Endothelial cell of umbilical vein (primary cell): ENCODE results near the gene ABTB2. TPM values are rescaled to one million over a fixed set of nuclear protein-coding genes. Genes with fewer than 3 reads are reported as not detected.

Experiments
- BruUV-seq: library from RNA; stranded (reverse); fragments of 400-500 nt; replicated peaks from 2 replicates; lab custom pipeline; 2021; lab: Mats Ljungman, UMichigan
- CTCF ChIA-PET: fragments of 300-600, 350-600 bp; sonication (Branson Sonifier 250); formaldehyde crosslinking; loops from one replicate; lab custom pipeline; 2021; ENCODE audit warnings: antibody characterized with exemption, inconsistent platforms; lab: Charles Lee
- POLR2A ChIA-PET: fragments of 300-600, 350-600 bp; sonication (Branson Sonifier 250); formaldehyde crosslinking; loops from one replicate; lab custom pipeline; 2021; ENCODE audit warnings: antibody characterized with exemption, inconsistent platforms; lab: Charles Lee
- DNase-seq: peaks from one replicate; pipeline ENCODE4 v3.0.0-alpha.2; 2011; ENCODE audit warnings: low read depth, low spot score
- FAIRE-seq: peaks from 2 replicates; lab custom pipeline; 2011; peaks lifted over from hg19 to GRCh38; lab: Jason Lieb, UNC
- H2AFZ ChIP-seq: 2 replicates; pipeline ENCODE4 v1.6.0; 2012; ENCODE audit warnings: low read depth, low read length, control low read depth, inconsistent platforms
- H3K27ac ChIP-seq: 2 replicates; pipeline ENCODE4 v1.5.1; 2011; ENCODE audit warnings: low read depth, mild to moderate bottlenecking, control low read depth, low read length, moderate library complexity; ENCODE audit not compliant: insufficient read depth
- H3K27me3 ChIP-seq, 2 experiments: 2 replicates each; pipeline versions ENCODE4 v1.6.0 to v1.6.1; 2011; ENCODE audit warnings: low read length in 2 of 2, mixed read lengths in 1 of 2; ENCODE audit not compliant: control insufficient read depth in 2 of 2, insufficient read depth in 2 of 2
- H3K36me3 ChIP-seq, 2 experiments: 2 replicates in 1 of 2; 3 replicates in 1 of 2; pipeline ENCODE4 v1.5.1; 2011; ENCODE audit warnings: low read length in 2 of 2, mild to moderate bottlenecking in 1 of 2, moderate library complexity in 1 of 2; ENCODE audit not compliant: control insufficient read depth in 2 of 2, insufficient read depth in 2 of 2; ENCODE audit errors: extremely low read depth in 1 of 2
- H3K4me1 ChIP-seq: 3 replicates; pipeline ENCODE4 v1.5.1; 2011; ENCODE audit warnings: mild to moderate bottlenecking, low read length; ENCODE audit not compliant: control insufficient read depth, insufficient read depth; ENCODE audit errors: extremely low read depth
- H3K4me2 ChIP-seq: 2 replicates; pipeline ENCODE4 v1.6.1; 2011; ENCODE audit warnings: low read length, control low read depth, mixed read lengths; ENCODE audit not compliant: insufficient read depth
- H3K4me3 ChIP-seq, 3 experiments: fragments of 200-600 bp in 1 of 3; sonication (generic), shearing (Covaris generic) in 1 of 3; replicated peaks in 1 of 3; 2 replicates each; pipeline ENCODE4 v1.5.1; 2011 to 2016; ENCODE audit warnings: control low read depth in 3 of 3, low read length in 3 of 3, mild to moderate bottlenecking in 2 of 3, inconsistent platforms in 1 of 3, low read depth in 1 of 3, moderate library complexity in 1 of 3; ENCODE audit not compliant: insufficient read depth in 1 of 3
- H3K79me2 ChIP-seq: 2 replicates; pipeline ENCODE4 v1.6.0; 2012; ENCODE audit warnings: low read length, inconsistent platforms; ENCODE audit not compliant: control insufficient read depth, insufficient read depth
- H3K9ac ChIP-seq: replicated peaks from 2 replicates; pipeline ENCODE3; 2011; ENCODE audit warnings: low read length, control low read depth; ENCODE audit not compliant: insufficient read depth; ENCODE audit errors: extremely low read depth
- H3K9me1 ChIP-seq: replicated peaks from 3 replicates; pipeline ENCODE4 v1.6.0; 2011; ENCODE audit warnings: mild to moderate bottlenecking, low read length; ENCODE audit not compliant: control insufficient read depth, insufficient read depth; ENCODE audit errors: extremely low read depth
- H3K9me3 ChIP-seq: replicated peaks from 2 replicates; pipeline ENCODE4 v1.5.1; 2012; ENCODE audit warnings: low read length, inconsistent platforms; ENCODE audit not compliant: control insufficient read depth, insufficient read depth
- H4K20me1 ChIP-seq: replicated peaks from 2 replicates; pipeline ENCODE3; 2011; ENCODE audit warnings: mild to moderate bottlenecking, low read length; ENCODE audit not compliant: control insufficient read depth, insufficient read depth; ENCODE audit errors: extremely low read depth
- CTCF ChIP-seq, 2 donors: IDR thresholded peaks; 1 replicate in 1 of 2; 2 replicates in 1 of 2; pipeline ENCODE4 v1.5.1; 2011; ENCODE audit warnings: low read length in 2 of 2, mild to moderate bottlenecking in 2 of 2, moderate library complexity in 2 of 2, control low read depth in 1 of 2, inconsistent platforms in 1 of 2, low read depth in 1 of 2; ENCODE audit not compliant: insufficient read depth in 1 of 2; ENCODE audit errors: extremely low read depth in 1 of 2
- EZH2 ChIP-seq: IDR thresholded peaks from 2 replicates; pipeline ENCODE4 v1.6.1; 2012; ENCODE audit warnings: borderline replicate concordance, low read depth, mild to moderate bottlenecking, moderate library complexity, low read length, inconsistent platforms; ENCODE audit not compliant: severe bottlenecking
- FOS ChIP-seq: IDR thresholded peaks from 2 replicates; pipeline ENCODE4 v1.6.1; 2011; ENCODE audit warnings: mild to moderate bottlenecking, low read length, moderate library complexity, borderline replicate concordance; ENCODE audit not compliant: insufficient read depth
- GATA2 ChIP-seq: IDR thresholded peaks from 2 replicates; pipeline ENCODE4 v1.7.0; 2011; ENCODE audit warnings: low read depth, mild to moderate bottlenecking, moderate library complexity, mixed read lengths, low read length; ENCODE audit not compliant: insufficient read length, insufficient read depth
- JUN ChIP-seq: IDR thresholded peaks from 2 replicates; pipeline ENCODE4 v1.6.1; 2011; ENCODE audit warnings: borderline replicate concordance, low read depth; ENCODE audit not compliant: insufficient read length, insufficient read depth
- MAX ChIP-seq: IDR thresholded peaks from 2 replicates; pipeline ENCODE4 v1.6.1; 2011; ENCODE audit not compliant: insufficient read depth, insufficient read length
- MYC ChIP-seq: IDR thresholded peaks from one replicate; pipeline ENCODE4 v1.6.1; 2011; ENCODE audit warnings: mild to moderate bottlenecking, low read depth, low read length
- POLR2A ChIP-seq: IDR thresholded peaks from 2 replicates; pipeline ENCODE4 v1.6.1; 2012; ENCODE audit warnings: low read depth, mild to moderate bottlenecking, control low read depth, low read length
- POLR2AphosphoS5 ChIP-seq: IDR thresholded peaks from 2 replicates; pipeline ENCODE4 v1.6.1; 2012; ENCODE audit warnings: low read depth, mild to moderate bottlenecking, control low read depth, low read length, moderate library complexity; ENCODE audit not compliant: insufficient read depth
- dilution Hi-C: fragments of 300-500 bp; cut with MboI; formaldehyde crosslinking; loops from one replicate; pipeline ENCODE4 v1.15.0; 2019; ENCODE audit warnings: low sequenced_read_pairs; ENCODE audit not compliant: extremely low pct_ligation_motif_present
- intact Hi-C: fragments of 100-400 bp; cut with micrococcal nuclease; formaldehyde crosslinking; loops from one replicate; pipeline ENCODE4 v1.10.0; 2022
- polyA plus RNA-seq, 4 experiments: library from polyadenylated mRNA; depleted of rRNA in 3 of 4; stranded (reverse) in 3 of 4; unstranded in 1 of 4; fragments of >200 nt; gene quantifications; 2 replicates each; pipeline versions ENCODE4 v1.2.1 to v1.2.3, GENCODE V29; 2011 to 2012; ENCODE audit warnings: missing spikeins in 1 of 4
- total RNA-seq: library from RNA; stranded (reverse); gene quantifications from 2 replicates; pipeline ENCODE4 v1.2.3, GENCODE V29; 2021

The ABTB2 gene
- total and polyA plus RNA-seq, 2 donors (not counting 3 experiments of a cell fraction or from before 2014, with no cell fraction given) = 0.11 to 0.14 TPM

GRCh38 chr11:34290926-34291325 is 66.9 kb downstream of the ABTB2 start:
- no peaks in the 10 kb centered on the region for H3K9me3 ChIP-seq
- H3K79me2 ChIP-seq = no peaks in the 10 kb centered on the region
- no peak overlapping the region for H3K27ac ChIP-seq
- dilution Hi-C loops = no loop called here
- POLR2A ChIA-PET = no interaction called here
- no TSS peak for BruUV-seq
- intact Hi-C loops = no loop called here
- CTCF ChIA-PET = interaction anchor here (1.0 to 1.2 kb wide), 2 partner anchors 9 to 222 kb away, joined by 3 to 4 read pairs; no protein-coding TSS in a partner anchor
- no peaks in the 10 kb centered on the region for H3K36me3 ChIP-seq
- no peaks in the 10 kb centered on the region for H4K20me1 ChIP-seq
- peaks cover 2 to 3% of the 10 kb centered on the region in 2 experiments for H3K27me3 ChIP-seq
- no peak overlapping the region for H3K9ac ChIP-seq
- H3K4me2 ChIP-seq = no peak overlapping the region
- no peaks in the 10 kb centered on the region for H3K9me1 ChIP-seq
- DNase-seq (no peak), FAIRE-seq (no peak)
- no peaks in the 10 kb centered on the region for H3K4me1 ChIP-seq
- H2AFZ ChIP-seq = no peak overlapping the region
- H3K4me3 ChIP-seq = no peak overlapping the region
- no peak for TF ChIP-seq POLR2A
- TF ChIP-seq POLR2AphosphoS5 = no peak
- TF ChIP-seq GATA2 = no peak
- TF ChIP-seq JUN = no peak
- no peak for TF ChIP-seq FOS
- no peak for TF ChIP-seq EZH2
- TF ChIP-seq CTCF (IDR thresholded peaks at IDR 0.05; ENCODE audit: extremely low read depth in 1 of 2, insufficient read depth in 1 of 2, low read depth in 1 of 2, low read length in 2 of 2) = no peak
- TF ChIP-seq MAX = no peak
- no peak for TF ChIP-seq MYC
